Measurements from ENCODE around the gene GNPDA1. TPM values are rescaled to one million over a fixed set of nuclear protein-coding genes. Genes with fewer than 3 reads are reported as not detected.
A peak's percentile ranks its signal among the peaks of the same experiment; 100 is the strongest.

GNPDA1 gene
- total RNA-seq, 4 donors from 2014 or later, result 16.9 to 40.7 (median 30.6) TPM

- TF ChIP-seq POLR2A (IDR thresholded peaks at IDR 0.05) (no peak), CTCF (IDR thresholded peaks at IDR 0.05) (no peak)
- intact Hi-C loops (cut with DNase I; ENCODE audit: low total_unique reads), result no loop called here
Observed at GRCh38 chr5:141973871-141974595, 38.8 kb downstream of the GNPDA1 start.

DNA sequence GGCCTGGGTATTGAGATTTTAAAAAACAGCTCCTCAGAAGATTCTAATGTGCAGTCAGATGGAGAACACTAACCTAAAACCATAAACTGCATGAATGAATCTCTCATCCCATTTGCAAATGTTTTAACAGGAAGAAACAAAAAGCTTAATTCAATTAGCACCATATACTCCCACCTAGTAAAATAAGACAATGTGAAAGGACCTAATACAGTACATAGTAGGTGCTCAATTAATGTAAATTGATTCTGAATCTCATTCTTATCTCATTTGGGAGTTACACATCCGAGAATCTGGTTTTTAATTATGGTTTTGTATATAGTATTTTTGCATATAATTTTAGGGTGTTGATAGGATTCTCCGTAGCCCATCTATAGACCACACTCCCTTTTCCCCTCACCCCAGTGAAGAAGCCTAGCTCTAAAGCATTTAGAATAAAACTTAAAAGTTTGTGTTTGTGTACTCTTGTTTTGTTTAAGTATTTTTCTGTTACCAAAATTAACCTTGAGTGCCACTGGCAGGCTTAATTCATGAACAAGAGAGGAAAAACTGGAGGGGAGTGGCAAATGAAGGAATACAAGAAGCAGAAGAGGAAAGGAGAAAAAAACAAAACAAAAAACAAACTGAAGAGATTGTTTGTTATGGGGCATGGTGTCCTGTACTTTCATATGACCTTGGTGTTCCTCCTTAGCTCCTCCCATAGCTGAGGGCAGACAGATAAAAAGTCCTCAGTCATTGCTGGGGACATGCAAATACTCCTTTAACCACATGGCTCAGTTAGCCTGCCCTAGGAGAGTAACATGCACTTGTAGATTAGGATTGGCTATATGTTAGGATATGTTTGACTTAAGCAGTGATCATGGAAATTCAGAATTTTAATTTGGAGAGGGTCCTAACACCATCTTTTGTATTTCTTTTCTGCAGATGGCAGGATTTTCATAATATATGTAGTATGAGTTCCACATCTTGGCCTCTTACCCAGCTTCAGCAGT is 42.8 kb downstream of the GNPDA1 start:
- TF ChIP-seq CTCF (IDR thresholded peaks at IDR 0.05) (no peak), POLR2A (IDR thresholded peaks at IDR 0.05) (no peak)
- 55 to 68% methylated on average over 2 of the region's 2 CpGs for WGBS, 2 donors
- intact Hi-C loops (cut with DNase I; ENCODE audit: low total_unique reads), result no loop called here
- DNase-seq (ENCODE audit: low spot score in 2 of 2), result no peak
- peak overlapping the region; percentile 51 for H3K4me3 ChIP-seq (ENCODE audit: low read depth, poor library complexity, severe bottlenecking)

More at GRCh38 chr5:141973871-141974595, 38.8 kb downstream of the GNPDA1 start:
- WGBS, 2 donors, result 75 to 79% methylated on average over 1 of the region's 1 CpG
- H3K4me3 ChIP-seq (ENCODE audit: low read depth, poor library complexity, severe bottlenecking), result no peak overlapping the region
- DNase-seq (ENCODE audit: low spot score in 2 of 2), result no peak

GRCh38 chr5:141968914-141969608 is 43.8 kb downstream of the GNPDA1 start, which contains the start of gene RNF14:
RNF14 (plus strand) TSS chr5:141969105; CDS start chr5:141973589, 4,484 bp downstream.
- intact Hi-C loops (cut with DNase I; ENCODE audit: low total_unique reads), result no loop called here
- WGBS, 2 donors, result 0 to 1% methylated on average over 16 to 63 of the region's 63 CpGs
- peak within 1 kb of the TSS; percentile 51 for H3K4me3 ChIP-seq (ENCODE audit: low read depth, poor library complexity, severe bottlenecking)
- TF ChIP-seq POLR2A (IDR thresholded peaks at IDR 0.05) (peak in 1 of 2 donors; percentile 70), CTCF (IDR thresholded peaks at IDR 0.05) (peak in 1 of 3 donors; percentile 81)
- peak; percentile 92 to 98 for DNase-seq (ENCODE audit: low spot score in 2 of 2)

DNA sequence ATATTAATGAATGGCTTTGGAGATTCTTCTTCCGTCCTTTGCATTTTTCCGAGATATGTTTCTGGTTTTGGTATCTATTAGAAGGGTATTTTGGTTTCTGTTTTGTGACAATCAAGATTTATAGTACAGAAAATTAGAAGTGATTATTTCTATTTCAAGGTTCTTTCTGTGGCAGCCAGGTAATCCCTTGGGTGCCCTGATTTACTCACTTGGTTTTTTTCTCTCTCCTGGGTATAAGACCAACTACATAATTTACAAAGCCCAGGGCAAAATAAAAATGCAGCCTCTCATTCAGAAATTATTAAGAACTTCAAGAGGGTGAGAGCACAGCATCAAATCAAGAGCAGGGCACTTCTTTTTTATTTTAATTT is 45.9 kb downstream of the GNPDA1 start:
- H3K4me3 ChIP-seq (ENCODE audit: low read depth, poor library complexity, severe bottlenecking), result no peak overlapping the region
- DNase-seq (ENCODE audit: low spot score in 2 of 2), result no peak
- 88 to 92% methylated on average over 2 of the region's 2 CpGs for WGBS, 2 donors
- intact Hi-C loops (cut with DNase I; ENCODE audit: low total_unique reads), result no loop called here
- TF ChIP-seq CTCF (IDR thresholded peaks at IDR 0.05) (no peak), POLR2A (IDR thresholded peaks at IDR 0.05) (no peak)

GRCh38 chr5:141966275-141966962 is 46.4 kb downstream of the GNPDA1 start:
- WGBS, 2 donors, result 88% methylated on average over 4 of the region's 4 CpGs
- intact Hi-C loops (cut with DNase I; ENCODE audit: low total_unique reads), result no loop called here
- no peak for TF ChIP-seq POLR2A (IDR thresholded peaks at IDR 0.05)
- TF ChIP-seq CTCF (IDR thresholded peaks at IDR 0.05), result no peak
- H3K4me3 ChIP-seq (ENCODE audit: low read depth, poor library complexity, severe bottlenecking), result no peak overlapping the region
- no peak for DNase-seq (ENCODE audit: low spot score in 2 of 2)
